Hematopoietic multipotent progenitor cell treated with erythropoietin and hydrocortisone succinate and interleukin-3 and kit ligand, for 4 days (in vitro differentiated cells): ENCODE measurements around the gene TCF23.
A peak's percentile ranks its signal among the peaks of the same experiment; 100 is the strongest.
"Not testable (repeated sequence)": the region's sequence is repeated elsewhere in the genome, so short reads cannot be mapped to it uniquely, and the experiment has no call there.

ENCODE experiments used
- DNase-seq: peaks from one replicate; pipeline ENCODE4 v3.0.0-alpha.2; 2015

Gene TCF23

DNA sequence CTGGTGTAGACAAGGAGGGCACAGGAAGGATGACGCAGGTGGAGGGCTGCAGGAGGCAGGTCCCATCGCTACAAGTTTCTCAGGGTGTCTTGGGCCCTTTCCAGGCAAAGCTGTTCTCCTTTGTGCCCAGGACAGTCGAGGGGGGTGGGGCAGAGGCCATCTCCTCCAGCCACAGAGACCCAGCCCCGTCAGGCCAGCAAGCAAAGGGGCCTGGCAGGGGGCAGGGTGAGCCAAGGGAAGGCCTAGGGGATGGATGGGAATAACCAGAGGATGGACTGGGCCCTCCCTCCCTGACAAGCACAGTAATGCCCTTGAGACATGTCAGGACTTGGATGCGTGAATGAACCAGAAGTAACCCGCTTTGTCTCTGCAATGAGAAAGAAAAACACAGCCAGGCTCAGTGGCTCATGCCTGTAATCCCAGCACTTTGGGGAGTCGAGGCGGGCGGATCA, 6.3 kb downstream of the TCF23 start:
- DNase-seq: no peak

- DNase-seq: no peak
Observed at GRCh38 chr2:27158468-27158867, 9.7 kb downstream of the TCF23 start.

DNA sequence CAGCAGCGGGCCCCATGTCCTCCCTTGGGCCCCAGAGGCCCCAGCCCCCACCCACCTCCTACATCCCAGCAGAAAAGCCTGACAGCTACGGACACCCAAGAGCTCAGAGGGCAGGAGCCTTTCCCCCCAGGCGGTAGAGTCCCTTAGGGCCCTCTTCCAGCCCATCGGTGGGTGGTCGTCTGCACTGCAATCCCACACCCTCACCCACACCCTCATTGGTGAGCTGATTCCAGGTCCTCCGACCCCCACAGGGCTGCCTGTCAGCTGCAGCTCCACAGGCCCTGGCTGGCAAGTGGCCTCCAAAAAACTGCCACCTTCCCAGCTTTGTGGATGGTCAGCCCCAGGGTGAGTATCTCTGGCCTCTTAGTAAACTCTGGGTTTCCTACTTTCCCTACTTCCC, 10.5 kb downstream of the TCF23 start:
- DNase-seq: no peak

DNA sequence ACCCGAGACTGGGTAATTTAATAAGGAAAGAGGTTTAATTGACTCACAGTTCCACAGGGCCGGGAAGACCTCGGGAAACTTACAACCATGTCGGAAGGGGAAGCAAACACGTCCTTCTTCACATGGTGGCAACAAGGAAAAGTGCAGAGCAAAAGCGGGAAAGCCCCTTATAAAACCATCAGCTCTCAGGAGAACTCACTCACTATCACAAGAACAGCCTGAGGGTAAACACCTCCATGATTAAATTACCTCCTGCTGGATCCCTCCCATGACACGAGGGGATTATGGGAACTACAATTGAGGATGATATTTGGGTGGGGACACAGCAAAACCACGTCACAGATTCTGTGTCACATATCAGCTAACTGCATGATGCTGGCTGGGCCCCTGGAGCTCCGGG, 11.4 kb downstream of the TCF23 start:
- no peak for DNase-seq

GRCh38 chr2:27162151-27163121, 13.6 kb downstream of the TCF23 start:
- no peak for DNase-seq

DNA sequence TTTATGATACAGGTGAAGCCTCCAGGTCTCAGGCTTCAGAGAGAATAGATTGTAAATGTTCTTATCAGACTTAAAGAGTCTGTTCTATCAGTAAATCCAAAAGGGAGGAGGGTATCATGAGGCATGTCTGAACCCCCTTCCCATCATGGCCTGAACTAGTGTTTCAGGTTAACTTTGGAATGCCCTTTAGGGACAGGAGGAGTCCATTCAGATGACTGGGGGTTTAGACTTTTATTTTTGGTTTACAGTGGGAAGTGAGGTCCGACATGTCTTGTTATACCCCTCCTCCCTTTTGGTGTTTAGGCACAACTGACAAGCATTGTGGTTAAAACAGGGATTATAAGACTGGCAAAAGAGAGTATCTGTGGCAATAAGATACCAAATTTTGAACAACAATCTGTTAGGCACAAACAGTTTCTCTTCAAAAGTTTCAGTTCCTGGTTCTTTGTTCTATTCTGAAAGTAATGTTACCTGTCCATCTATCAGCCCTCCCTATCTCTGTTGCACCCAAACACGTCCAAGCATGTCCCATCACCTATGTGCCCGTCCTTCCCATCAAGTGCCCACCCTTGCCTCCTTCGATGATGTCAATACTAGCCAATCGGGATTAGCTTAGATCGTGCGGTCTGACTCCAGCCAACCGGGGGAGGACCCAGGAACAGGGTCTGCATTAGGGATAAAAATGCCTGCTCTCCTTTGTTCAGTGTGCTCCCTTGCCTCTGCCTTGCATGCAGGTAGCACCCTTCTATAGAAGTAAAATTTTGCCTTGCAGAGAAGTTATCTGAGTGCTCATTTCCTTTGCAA, 16.4 kb downstream of the TCF23 start:
- no peak for DNase-seq

DNA sequence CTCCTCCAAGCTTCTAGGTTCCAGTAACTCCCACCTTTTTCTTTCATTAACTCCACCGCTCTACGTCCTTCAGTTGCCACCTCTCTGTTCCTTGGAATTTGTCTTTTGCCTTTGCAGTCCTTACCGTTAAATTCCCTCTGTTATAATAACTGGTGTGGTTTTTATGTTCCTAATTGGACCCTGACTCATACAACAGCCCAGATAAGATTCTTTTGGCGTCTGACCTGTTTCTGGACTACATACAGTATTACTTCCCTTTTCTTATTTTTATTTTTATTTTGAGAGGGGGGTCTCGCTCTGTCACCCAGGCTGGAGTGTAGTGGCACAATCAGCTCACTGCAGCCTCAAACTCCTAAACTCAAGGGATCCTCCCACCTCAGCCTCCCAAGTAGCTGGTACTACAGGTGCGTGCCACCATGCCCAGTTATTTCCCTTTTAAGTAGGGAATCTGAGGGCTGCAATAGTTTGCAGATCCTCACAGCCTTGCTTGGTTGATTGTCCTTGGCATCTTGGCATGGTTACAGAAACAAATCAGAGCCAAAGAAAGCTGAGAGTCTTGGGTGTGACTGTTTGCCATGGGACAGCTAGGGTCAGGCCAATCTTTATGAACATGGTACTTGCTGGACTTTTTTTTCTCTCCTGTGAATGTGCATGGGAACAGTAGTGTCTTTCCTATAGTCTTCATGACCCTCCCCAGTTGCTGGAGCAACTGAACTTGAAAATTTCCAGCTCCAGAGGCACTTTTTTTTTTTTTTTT, 22.0 kb downstream of the TCF23 start:
- DNase-seq: peak; percentile 20

GRCh38 chr2:27171351-27171848, 22.6 kb downstream of the TCF23 start:
- no peak for DNase-seq

GRCh38 chr2:27174638-27175037, 25.8 kb downstream of the TCF23 start:
- DNase-seq: no peak

- DNase-seq: no peak
Observed at GRCh38 chr2:27175330-27175729, 26.5 kb downstream of the TCF23 start.

GRCh38 chr2:27175781-27176180, 27.0 kb downstream of the TCF23 start:
- not testable (repeated sequence) for DNase-seq

GRCh38 chr2:27177441-27178351, 28.9 kb downstream of the TCF23 start:
- DNase-seq: no peak

GRCh38 chr2:27178469-27178868, 29.7 kb downstream of the TCF23 start:
- DNase-seq: no peak

DNA sequence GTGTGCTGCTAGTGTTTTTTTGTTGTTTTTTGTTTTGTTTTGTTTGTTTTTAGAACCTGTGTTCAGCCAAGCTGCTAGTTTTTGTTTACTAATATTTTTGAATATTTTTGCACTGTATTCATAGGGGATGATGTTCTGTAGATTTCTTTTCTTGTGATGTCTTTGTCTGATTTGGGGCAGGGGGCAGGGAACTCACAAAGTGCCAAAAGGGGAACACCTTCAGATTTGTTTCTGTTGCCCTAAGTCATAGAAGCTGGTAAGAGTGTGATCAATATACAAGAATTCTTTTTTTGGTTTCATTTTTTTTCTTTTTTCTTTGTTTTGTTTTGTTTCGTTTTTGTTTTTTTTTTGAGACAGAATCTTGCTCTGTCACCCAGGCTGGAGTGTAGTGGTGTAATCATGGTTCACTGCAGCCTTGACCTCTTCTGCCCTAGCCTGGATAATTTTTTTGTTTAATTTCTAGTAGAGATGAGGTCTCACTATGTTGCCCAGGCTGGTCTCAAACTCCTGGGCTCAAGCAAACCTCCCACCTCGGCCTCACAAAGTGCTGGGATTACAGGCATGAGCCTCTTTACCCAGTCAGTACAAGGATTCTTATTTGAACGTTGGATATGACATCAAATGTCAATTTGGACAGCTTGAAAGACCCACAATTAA, 30.7 kb downstream of the TCF23 start:
- no peak for DNase-seq

- no peak for DNase-seq
Observed at GRCh38 chr2:27182346-27182745, 33.5 kb downstream of the TCF23 start.

GRCh38 chr2:27184115-27184514, 35.3 kb downstream of the TCF23 start:
- DNase-seq: peak; percentile 20

DNA sequence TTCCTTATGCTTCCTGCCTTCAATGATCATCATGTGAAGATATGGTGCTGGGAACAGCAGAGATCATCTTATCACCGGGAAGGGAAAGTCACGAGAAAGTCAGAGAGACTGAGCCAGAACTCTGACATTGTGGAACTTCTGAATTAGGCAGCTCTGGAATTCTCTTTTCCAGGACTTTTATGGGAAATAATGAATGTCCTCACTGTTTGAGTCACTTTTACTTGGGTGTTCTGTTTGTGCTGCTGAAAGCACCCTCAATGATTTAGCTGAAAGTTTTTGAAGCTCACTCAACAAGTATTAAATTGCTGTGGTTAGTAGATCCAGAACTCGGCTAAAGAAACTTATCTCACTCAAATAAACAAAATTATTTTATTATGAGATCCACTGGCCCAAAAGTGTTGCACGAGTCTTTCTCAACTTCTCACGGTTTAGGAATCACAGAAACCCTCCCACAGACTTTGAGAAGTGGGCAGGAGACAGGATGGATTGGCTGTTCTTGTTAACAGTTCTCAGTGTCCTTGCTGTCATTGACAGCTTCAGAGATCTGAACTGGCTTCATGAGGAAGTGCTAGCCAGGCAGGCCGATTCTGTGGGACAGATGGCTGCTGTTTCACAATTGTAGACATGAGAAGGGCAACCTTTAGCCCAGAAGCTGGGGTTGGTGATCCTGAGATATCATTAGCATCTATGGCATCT, 36.7 kb downstream of the TCF23 start:
- DNase-seq: peak; percentile 81

GRCh38 chr2:27186613-27187345, 38.0 kb downstream of the TCF23 start:
- no peak for DNase-seq

GRCh38 chr2:27189989-27190388, 41.2 kb downstream of the TCF23 start:
- no peak for DNase-seq
